Endothelial cell (in vitro differentiated cells): Measurements from ENCODE around the gene MAGI3. TPM values are rescaled to one million over a fixed set of nuclear protein-coding genes. Genes with fewer than 3 reads are reported as not detected.

Source experiments
- DNase-seq: peaks from one replicate; pipeline ENCODE4 v3.0.0; 2021; ENCODE audit warnings: low spot score
- H3K27ac Mint-ChIP-seq: one replicate; pipeline ENCODE4 v1.8.0; 2021; ENCODE audit warnings: mixed read lengths, inconsistent platforms; ENCODE audit not compliant: unreplicated experiment
- H3K27me3 Mint-ChIP-seq: one replicate; pipeline ENCODE4 v1.8.0; 2021; ENCODE audit warnings: mild to moderate bottlenecking, moderate library complexity, mixed read lengths, inconsistent platforms; ENCODE audit not compliant: unreplicated experiment
- H3K36me3 Mint-ChIP-seq: one replicate; pipeline ENCODE4 v1.8.0; 2021; ENCODE audit warnings: mild to moderate bottlenecking, low read depth, mixed read lengths, inconsistent platforms; ENCODE audit not compliant: unreplicated experiment
- H3K4me1 Mint-ChIP-seq: one replicate; pipeline ENCODE4 v1.8.0; 2021; ENCODE audit warnings: mild to moderate bottlenecking, mixed read lengths, inconsistent platforms; ENCODE audit not compliant: unreplicated experiment
- H3K4me3 Mint-ChIP-seq: one replicate; pipeline ENCODE4 v1.8.0; 2021; ENCODE audit warnings: mild to moderate bottlenecking, mixed read lengths, inconsistent platforms; ENCODE audit not compliant: unreplicated experiment
- H3K9me3 Mint-ChIP-seq: one replicate; pipeline ENCODE4 v1.8.0; 2021; ENCODE audit warnings: mixed read lengths, inconsistent platforms; ENCODE audit not compliant: unreplicated experiment
- CTCF ChIP-seq: fragments of 200-600 bp; sonication (generic); IDR thresholded peaks from one replicate; pipeline ENCODE4 v1.5.0; 2021; ENCODE audit warnings: antibody characterized with exemption; ENCODE audit not compliant: unreplicated experiment
- total RNA-seq: library from RNA; stranded (reverse); fragmentation: NEBNext Ultra II Directional; extraction: Animal tissue kit (Norgen Biotek cat#: 25700); gene quantifications from one replicate; pipeline ENCODE4 v1.2.1, GENCODE V29; 2021; ENCODE audit not compliant: unreplicated experiment

MAGI3 gene
- total RNA-seq, 1 donor from 2014 or later, result 18.9 TPM

- DNase-seq, result no peak
- Mint-ChIP-seq H3K9me3 (no peaks in the 10 kb centered on the region), H3K36me3 (no peaks in the 10 kb centered on the region), H3K4me3 (peak overlapping the region; percentile 91), H3K27me3 (peaks cover 7% of the 10 kb centered on the region), H3K4me1 (peaks cover 25% of the 10 kb centered on the region), H3K27ac (peak overlapping the region; percentile 9)
- no peak for TF ChIP-seq CTCF
Measured at GRCh38 chr1:113391649-113392271, 1.4 kb downstream of the MAGI3 start.

GRCh38 chr1:113392541-113393128 lies 2.3 kb downstream of the MAGI3 start:
- H3K27ac Mint-ChIP-seq, result no peak overlapping the region
- TF ChIP-seq CTCF, result no peak
- no peaks in the 10 kb centered on the region for H3K9me3 Mint-ChIP-seq
- no peaks in the 10 kb centered on the region for H3K36me3 Mint-ChIP-seq
- peaks cover 25% of the 10 kb centered on the region for H3K4me1 Mint-ChIP-seq
- peaks cover 7% of the 10 kb centered on the region for H3K27me3 Mint-ChIP-seq
- DNase-seq, result no peak
- H3K4me3 Mint-ChIP-seq, result no peak overlapping the region

- Mint-ChIP-seq H3K4me3 (no peak overlapping the region), H3K36me3 (no peaks in the 10 kb centered on the region), H3K27ac (no peak overlapping the region), H3K9me3 (no peaks in the 10 kb centered on the region), H3K4me1 (peaks cover 17% of the 10 kb centered on the region), H3K27me3 (peaks cover 7% of the 10 kb centered on the region)
- TF ChIP-seq CTCF, result no peak
- no peak for DNase-seq
Measured at GRCh38 chr1:113394043-113394862, 3.9 kb downstream of the MAGI3 start.

GRCh38 chr1:113394863-113395259 lies 4.5 kb downstream of the MAGI3 start:
- Mint-ChIP-seq H3K4me1 (peaks cover 12% of the 10 kb centered on the region), H3K9me3 (no peaks in the 10 kb centered on the region), H3K4me3 (no peak overlapping the region), H3K27ac (no peak overlapping the region), H3K36me3 (no peaks in the 10 kb centered on the region), H3K27me3 (peaks cover 5% of the 10 kb centered on the region)
- no peak for TF ChIP-seq CTCF
- DNase-seq, result no peak

DNA sequence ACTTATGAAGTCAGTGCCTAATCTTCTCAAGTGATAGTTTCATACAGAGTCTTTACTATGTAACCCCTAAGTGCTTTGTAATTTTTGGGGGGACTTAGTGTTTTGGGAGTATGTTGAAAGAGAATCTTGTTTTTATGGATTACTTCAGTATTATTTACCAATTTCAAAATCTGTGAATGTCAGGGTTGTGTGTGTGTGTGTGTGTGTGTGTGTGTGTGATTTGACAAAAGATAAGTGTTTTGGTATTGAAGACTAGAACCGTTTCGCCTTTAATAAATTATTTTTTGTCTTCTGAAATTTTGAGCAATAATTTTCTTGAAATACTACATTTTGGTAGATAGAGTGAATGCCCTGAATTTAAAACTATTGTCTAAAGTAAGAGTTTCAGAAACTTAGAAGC lies 5.8 kb downstream of the MAGI3 start:
- no peaks in the 10 kb centered on the region for H3K9me3 Mint-ChIP-seq
- H3K27me3 Mint-ChIP-seq, result peaks cover 5% of the 10 kb centered on the region
- TF ChIP-seq CTCF, result no peak
- DNase-seq, result no peak
- H3K27ac Mint-ChIP-seq, result no peak overlapping the region
- no peaks in the 10 kb centered on the region for H3K36me3 Mint-ChIP-seq
- no peak overlapping the region for H3K4me3 Mint-ChIP-seq
- peaks cover 12% of the 10 kb centered on the region for H3K4me1 Mint-ChIP-seq
